T-helper 2 cell treated with Interferon-gamma antibody and Interleukin-4, amounts not matched to agents 5 μg/mL and 100 μg/mL, for 36 hours (primary cell): Measurements from ENCODE around the gene SLC2A9.

Experiments used
- DNase-seq: peaks from one replicate; pipeline ENCODE4 v3.0.0; 2021; ENCODE audit warnings: low spot score
- H3K27ac Mint-ChIP-seq: one replicate; pipeline ENCODE4 v1.8.0; 2021; ENCODE audit warnings: mild to moderate bottlenecking, mixed read lengths
- H3K27me3 Mint-ChIP-seq: one replicate; pipeline ENCODE4 v1.8.0; 2021; ENCODE audit warnings: low read depth, mixed read lengths
- H3K36me3 Mint-ChIP-seq: one replicate; pipeline ENCODE4 v1.8.0; 2021; ENCODE audit warnings: low read depth, mixed read lengths
- H3K4me1 Mint-ChIP-seq: one replicate; pipeline ENCODE4 v1.8.0; 2021; ENCODE audit warnings: low read depth, mixed read lengths
- H3K4me3 Mint-ChIP-seq: one replicate; pipeline ENCODE4 v1.8.0; 2022; ENCODE audit warnings: mild to moderate bottlenecking, moderate library complexity, mixed read lengths
- H3K9me3 Mint-ChIP-seq: one replicate; pipeline ENCODE4 v1.8.0; 2021; ENCODE audit warnings: mixed read lengths

SLC2A9 gene

GRCh38 chr4:9940041-9940440 is 81.3 kb downstream of the SLC2A9 start:
- H3K36me3 Mint-ChIP-seq = no peaks in the 10 kb centered on the region
- no peaks in the 10 kb centered on the region for H3K27me3 Mint-ChIP-seq
- peaks cover 2% of the 10 kb centered on the region for H3K4me1 Mint-ChIP-seq
- no peaks in the 10 kb centered on the region for H3K9me3 Mint-ChIP-seq
- no peak overlapping the region for H3K27ac Mint-ChIP-seq
- DNase-seq = no peak
- no peak overlapping the region for H3K4me3 Mint-ChIP-seq

GRCh38 chr4:9938933-9939332 is 82.4 kb downstream of the SLC2A9 start:
- Mint-ChIP-seq H3K27ac (no peak overlapping the region), H3K9me3 (no peaks in the 10 kb centered on the region), H3K4me1 (peaks cover 2% of the 10 kb centered on the region), H3K36me3 (no peaks in the 10 kb centered on the region), H3K27me3 (no peaks in the 10 kb centered on the region), H3K4me3 (no peak overlapping the region)
- no peak for DNase-seq

GRCh38 chr4:9937078-9937477 is 84.2 kb downstream of the SLC2A9 start:
- Mint-ChIP-seq H3K27me3 (no peaks in the 10 kb centered on the region), H3K36me3 (no peaks in the 10 kb centered on the region), H3K9me3 (no peaks in the 10 kb centered on the region), H3K4me1 (peaks cover 2% of the 10 kb centered on the region), H3K27ac (no peak overlapping the region), H3K4me3 (no peak overlapping the region)
- no peak for DNase-seq

GRCh38 chr4:9936129-9936644 is 85.1 kb downstream of the SLC2A9 start:
- no peak for DNase-seq
- Mint-ChIP-seq H3K4me1 (peaks cover 2% of the 10 kb centered on the region), H3K27me3 (no peaks in the 10 kb centered on the region), H3K36me3 (no peaks in the 10 kb centered on the region), H3K4me3 (no peak overlapping the region), H3K9me3 (no peaks in the 10 kb centered on the region), H3K27ac (no peak overlapping the region)

GRCh38 chr4:9933956-9934355 is 87.3 kb downstream of the SLC2A9 start:
- H3K9me3 Mint-ChIP-seq = no peaks in the 10 kb centered on the region
- H3K36me3 Mint-ChIP-seq = no peaks in the 10 kb centered on the region
- peaks cover 2% of the 10 kb centered on the region for H3K4me1 Mint-ChIP-seq
- H3K27me3 Mint-ChIP-seq = no peaks in the 10 kb centered on the region
- H3K4me3 Mint-ChIP-seq = no peak overlapping the region
- H3K27ac Mint-ChIP-seq = no peak overlapping the region
- DNase-seq = no peak

GRCh38 chr4:9933184-9933583 is 88.1 kb downstream of the SLC2A9 start:
- Mint-ChIP-seq H3K36me3 (no peaks in the 10 kb centered on the region), H3K4me3 (no peak overlapping the region), H3K27ac (no peak overlapping the region), H3K4me1 (peaks cover 2% of the 10 kb centered on the region), H3K9me3 (no peaks in the 10 kb centered on the region), H3K27me3 (no peaks in the 10 kb centered on the region)
- DNase-seq = no peak

- peaks cover 2% of the 10 kb centered on the region for H3K4me1 Mint-ChIP-seq
- H3K36me3 Mint-ChIP-seq = no peaks in the 10 kb centered on the region
- no peak overlapping the region for H3K27ac Mint-ChIP-seq
- DNase-seq = no peak
- no peaks in the 10 kb centered on the region for H3K27me3 Mint-ChIP-seq
- H3K9me3 Mint-ChIP-seq = no peaks in the 10 kb centered on the region
- no peak overlapping the region for H3K4me3 Mint-ChIP-seq
These were observed 88.5 kb downstream of the SLC2A9 start for GRCh38 chr4:9932771-9933170.

GRCh38 chr4:9931146-9931545 is 90.2 kb downstream of the SLC2A9 start:
- H3K4me1 Mint-ChIP-seq = no peaks in the 10 kb centered on the region
- no peak for DNase-seq
- H3K4me3 Mint-ChIP-seq = no peak overlapping the region
- no peak overlapping the region for H3K27ac Mint-ChIP-seq
- no peaks in the 10 kb centered on the region for H3K36me3 Mint-ChIP-seq
- no peaks in the 10 kb centered on the region for H3K27me3 Mint-ChIP-seq
- H3K9me3 Mint-ChIP-seq = no peaks in the 10 kb centered on the region

- Mint-ChIP-seq H3K36me3 (no peaks in the 10 kb centered on the region), H3K9me3 (no peaks in the 10 kb centered on the region), H3K27me3 (no peaks in the 10 kb centered on the region), H3K27ac (no peak overlapping the region), H3K4me3 (no peak overlapping the region), H3K4me1 (no peaks in the 10 kb centered on the region)
- DNase-seq = no peak
These were observed 92.2 kb downstream of the SLC2A9 start for GRCh38 chr4:9929111-9929510.

GRCh38 chr4:9927341-9928007 is 93.8 kb downstream of the SLC2A9 start:
- H3K9me3 Mint-ChIP-seq = no peaks in the 10 kb centered on the region
- H3K27ac Mint-ChIP-seq = no peak overlapping the region
- no peaks in the 10 kb centered on the region for H3K36me3 Mint-ChIP-seq
- no peak overlapping the region for H3K4me3 Mint-ChIP-seq
- no peaks in the 10 kb centered on the region for H3K4me1 Mint-ChIP-seq
- no peaks in the 10 kb centered on the region for H3K27me3 Mint-ChIP-seq
- DNase-seq = no peak

- Mint-ChIP-seq H3K4me3 (no peak overlapping the region), H3K9me3 (no peaks in the 10 kb centered on the region), H3K36me3 (no peaks in the 10 kb centered on the region), H3K4me1 (no peaks in the 10 kb centered on the region), H3K27me3 (no peaks in the 10 kb centered on the region), H3K27ac (no peak overlapping the region)
- DNase-seq = no peak
These were observed 94.7 kb downstream of the SLC2A9 start for GRCh38 chr4:9926586-9926985.

GRCh38 chr4:9925750-9926439 is 95.4 kb downstream of the SLC2A9 start:
- no peak overlapping the region for H3K4me3 Mint-ChIP-seq
- DNase-seq = no peak
- H3K36me3 Mint-ChIP-seq = no peaks in the 10 kb centered on the region
- no peak overlapping the region for H3K27ac Mint-ChIP-seq
- H3K9me3 Mint-ChIP-seq = no peaks in the 10 kb centered on the region
- no peaks in the 10 kb centered on the region for H3K4me1 Mint-ChIP-seq
- no peaks in the 10 kb centered on the region for H3K27me3 Mint-ChIP-seq

GRCh38 chr4:9924750-9925149 is 96.5 kb downstream of the SLC2A9 start:
- Mint-ChIP-seq H3K9me3 (no peaks in the 10 kb centered on the region), H3K27ac (no peak overlapping the region), H3K27me3 (no peaks in the 10 kb centered on the region), H3K4me3 (no peak overlapping the region), H3K4me1 (no peaks in the 10 kb centered on the region), H3K36me3 (no peaks in the 10 kb centered on the region)
- no peak for DNase-seq

- Mint-ChIP-seq H3K9me3 (no peaks in the 10 kb centered on the region), H3K27me3 (no peaks in the 10 kb centered on the region), H3K36me3 (no peaks in the 10 kb centered on the region), H3K27ac (no peak overlapping the region), H3K4me3 (no peak overlapping the region), H3K4me1 (no peaks in the 10 kb centered on the region)
- DNase-seq = no peak
These were observed 98.0 kb downstream of the SLC2A9 start for GRCh38 chr4:9923195-9923812.
